T follicular helper cell (primary cell): ENCODE measurements around the gene ZNF496.
"Not testable (repeated sequence)": the region's sequence is repeated elsewhere in the genome, so short reads cannot be mapped to it uniquely, and the experiment has no call there.

Source experiments
- DNase-seq: peaks from one replicate; pipeline ENCODE4 v3.0.0-alpha.2; 2020; ENCODE audit warnings: low read depth
- total RNA-seq, 2 experiments: gene quantifications; one replicate each; lab custom pipeline; 2026; lab: John Stamatoyannopoulos, UW

Gene ZNF496
- total RNA-seq, result 23.8 to 25.3 reads per million in 2 experiments

GRCh38 chr1:247331525-247332214 is at the start of gene ZNF496:
Gene ZNF496, minus strand, starts transcription at chr1:247331867. Its CDS starts 2,289 bp downstream, at chr1:247329578.
- peak; percentile 17 for DNase-seq

GRCh38 chr1:247378334-247379073 is 46.8 kb upstream of the ZNF496 start:
- DNase-seq, result no peak

GRCh38 chr1:247377656-247378055 is 46.0 kb upstream of the ZNF496 start:
- DNase-seq, result not testable (repeated sequence)

GRCh38 chr1:247376659-247377058 is 45.0 kb upstream of the ZNF496 start:
- no peak for DNase-seq

GRCh38 chr1:247375747-247376146 is 44.1 kb upstream of the ZNF496 start:
- DNase-seq, result no peak

GRCh38 chr1:247374651-247375334 is 43.1 kb upstream of the ZNF496 start:
- DNase-seq, result not testable (repeated sequence)

GRCh38 chr1:247373721-247374141 is 42.1 kb upstream of the ZNF496 start:
- DNase-seq, result peak; percentile 36

- DNase-seq, result no peak
Measured at GRCh38 chr1:247371801-247372259, 40.2 kb upstream of the ZNF496 start.

- DNase-seq, result no peak
Measured at GRCh38 chr1:247370786-247371732, 39.4 kb upstream of the ZNF496 start.

GRCh38 chr1:247368490-247369145 is 37.0 kb upstream of the ZNF496 start:
- DNase-seq, result no peak

GRCh38 chr1:247367786-247368422 is 36.2 kb upstream of the ZNF496 start:
- no peak for DNase-seq

GRCh38 chr1:247366926-247367645 is 35.4 kb upstream of the ZNF496 start:
- no peak for DNase-seq

GRCh38 chr1:247366345-247366744 is 34.7 kb upstream of the ZNF496 start:
- not testable (repeated sequence) for DNase-seq

GRCh38 chr1:247365023-247365422 is 33.4 kb upstream of the ZNF496 start:
- DNase-seq, result no peak

- not testable (repeated sequence) for DNase-seq
Measured at GRCh38 chr1:247363000-247363399, 31.3 kb upstream of the ZNF496 start.

- no peak for DNase-seq
Measured at GRCh38 chr1:247362153-247362552, 30.5 kb upstream of the ZNF496 start.

- no peak for DNase-seq
Measured at GRCh38 chr1:247360991-247361731, 29.5 kb upstream of the ZNF496 start.

GRCh38 chr1:247360116-247360898 is 28.6 kb upstream of the ZNF496 start:
- no peak for DNase-seq
